Measurements from ENCODE around the gene CAPS. TPM values are rescaled to one million over a fixed set of nuclear protein-coding genes. Genes with fewer than 3 reads are reported as not detected.

CAPS gene
- total RNA-seq, 1 experiment from 2014 or later: 5.3 TPM

GRCh38 chr19:5934069-5934401, 20.0 kb downstream of the CAPS start (continued):
- TF ChIP-seq PRDM15 (CRISPR knock-in tag; IDR thresholded peaks at IDR 0.05) (no peak), HMGXB4 (CRISPR knock-in tag; IDR thresholded peaks at IDR 0.05) (no peak)

- POLR2A ChIA-PET: interaction anchor here (0.6 kb wide), 1 partner anchor 1061 kb away, joined by 3 read pairs; no protein-coding TSS in a partner anchor
- H3K36me3 Mint-ChIP-seq: peaks cover 21% of the 10 kb centered on the region
- CTCF ChIA-PET: interaction anchor here (1.3 to 2.6 kb wide), 4 partner anchors 33 to 131 kb away, joined by 4 to 12 read pairs (median 8); no protein-coding TSS in a partner anchor
Observed at GRCh38 chr19:5934774-5935472, 20.9 kb downstream of the CAPS start.

More at GRCh38 chr19:5934774-5935472, 20.9 kb downstream of the CAPS start:
- TF ChIP-seq FOXP1 (CRISPR knock-in tag; IDR thresholded peaks at IDR 0.05; ENCODE audit: borderline replicate concordance): no peak
- no peak for TF ChIP-seq NFE2L1 (CRISPR knock-in tag; IDR thresholded peaks at IDR 0.05)
- no peak for TF ChIP-seq CDX4 (CRISPR knock-in tag; IDR thresholded peaks at IDR 0.05; ENCODE audit: borderline replicate concordance)
- TF ChIP-seq ZNF121 (CRISPR knock-in tag; IDR thresholded peaks at IDR 0.05): no peak
- TF ChIP-seq SP1 (CRISPR knock-in tag; conservative IDR thresholded peaks at IDR 0.05): no peak
- no peak for TF ChIP-seq E2F5 (CRISPR knock-in tag; IDR thresholded peaks at IDR 0.05)
- TF ChIP-seq USF2 (CRISPR knock-in tag; IDR thresholded peaks at IDR 0.05): no peak
- TF ChIP-seq HMGXB4 (CRISPR knock-in tag; IDR thresholded peaks at IDR 0.05): no peak
- no peak for TF ChIP-seq MYBL2 (CRISPR knock-in tag; IDR thresholded peaks at IDR 0.05)
- no peak overlapping the region; the same call in 1 of the 2 replicates for H3K27ac Mint-ChIP-seq
- H3K4me3 Mint-ChIP-seq: no peak overlapping the region
- DNase-seq (ENCODE audit: low spot score) (no peak), ATAC-seq (no peak)
- H3K9me3 Mint-ChIP-seq: no peaks in the 10 kb centered on the region
- peaks cover 4% of the 10 kb centered on the region; the same call in 1 of the 2 replicates for H3K4me1 Mint-ChIP-seq
- no peaks in the 10 kb centered on the region for H3K27me3 Mint-ChIP-seq (ENCODE audit: low read depth)
